BE2C (cell line): ENCODE results near the gene BICDL2.

ENCODE experiments used
- DNase-seq: peaks from one replicate; pipeline ENCODE4 v3.0.0-alpha.2; 2020
- H3K27me3 ChIP-seq: fragments of 250-450 bp; sonication (Bioruptor Pico); 2 replicates; pipeline ENCODE4 v1.5.1; 2020; ENCODE audit warnings: mild to moderate bottlenecking
- H3K36me3 ChIP-seq: fragments of 250-450 bp; sonication (Bioruptor Pico); 2 replicates; pipeline ENCODE4 v1.5.1; 2020; ENCODE audit warnings: mild to moderate bottlenecking
- H3K4me1 ChIP-seq: fragments of 250-450 bp; sonication (Bioruptor Pico); 2 replicates; pipeline ENCODE4 v1.5.1; 2020
- H3K4me3 ChIP-seq: 2 replicates; pipeline ENCODE4 v1.5.1; 2011; ENCODE audit warnings: low read depth, low read length
- H3K9me3 ChIP-seq: fragments of 250-450 bp; sonication (Bioruptor Pico); 2 replicates; pipeline ENCODE4 v1.5.1; 2020
- TF ChIP-seq, protein P1 (sequence below): IDR thresholded peaks from 2 replicates; pipeline ENCODE4 v1.5.1; 2012; ENCODE audit warnings: mild to moderate bottlenecking, low read depth, low read length

Gene BICDL2

GRCh38 chr16:2992383-2993081 lies 44.2 kb downstream of the BICDL2 start:
- TF ChIP-seq, protein P1, sequence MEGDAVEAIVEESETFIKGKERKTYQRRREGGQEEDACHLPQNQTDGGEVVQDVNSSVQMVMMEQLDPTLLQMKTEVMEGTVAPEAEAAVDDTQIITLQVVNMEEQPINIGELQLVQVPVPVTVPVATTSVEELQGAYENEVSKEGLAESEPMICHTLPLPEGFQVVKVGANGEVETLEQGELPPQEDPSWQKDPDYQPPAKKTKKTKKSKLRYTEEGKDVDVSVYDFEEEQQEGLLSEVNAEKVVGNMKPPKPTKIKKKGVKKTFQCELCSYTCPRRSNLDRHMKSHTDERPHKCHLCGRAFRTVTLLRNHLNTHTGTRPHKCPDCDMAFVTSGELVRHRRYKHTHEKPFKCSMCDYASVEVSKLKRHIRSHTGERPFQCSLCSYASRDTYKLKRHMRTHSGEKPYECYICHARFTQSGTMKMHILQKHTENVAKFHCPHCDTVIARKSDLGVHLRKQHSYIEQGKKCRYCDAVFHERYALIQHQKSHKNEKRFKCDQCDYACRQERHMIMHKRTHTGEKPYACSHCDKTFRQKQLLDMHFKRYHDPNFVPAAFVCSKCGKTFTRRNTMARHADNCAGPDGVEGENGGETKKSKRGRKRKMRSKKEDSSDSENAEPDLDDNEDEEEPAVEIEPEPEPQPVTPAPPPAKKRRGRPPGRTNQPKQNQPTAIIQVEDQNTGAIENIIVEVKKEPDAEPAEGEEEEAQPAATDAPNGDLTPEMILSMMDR: no peak
- Histone ChIP-seq H3K4me3 (no peak overlapping the region), H3K27me3 (no peaks in the 10 kb centered on the region), H3K4me1 (0 out of 2 replicates have a peak, but pooled peaks cover 5% of the 10 kb centered on the region), H3K36me3 (no peaks in the 10 kb centered on the region), H3K9me3 (no peaks in the 10 kb centered on the region)
- DNase-seq: no peak

GRCh38 chr16:2991566-2992261 lies 45.0 kb downstream of the BICDL2 start:
- H3K4me3 ChIP-seq: no peak overlapping the region
- no peaks in the 10 kb centered on the region for H3K9me3 ChIP-seq
- no peak for DNase-seq
- H3K36me3 ChIP-seq: no peaks in the 10 kb centered on the region
- H3K27me3 ChIP-seq: no peaks in the 10 kb centered on the region
- TF ChIP-seq, protein P1: no peak
- 0 out of 2 replicates have a peak, but pooled peaks cover 6% of the 10 kb centered on the region for H3K4me1 ChIP-seq

DNA sequence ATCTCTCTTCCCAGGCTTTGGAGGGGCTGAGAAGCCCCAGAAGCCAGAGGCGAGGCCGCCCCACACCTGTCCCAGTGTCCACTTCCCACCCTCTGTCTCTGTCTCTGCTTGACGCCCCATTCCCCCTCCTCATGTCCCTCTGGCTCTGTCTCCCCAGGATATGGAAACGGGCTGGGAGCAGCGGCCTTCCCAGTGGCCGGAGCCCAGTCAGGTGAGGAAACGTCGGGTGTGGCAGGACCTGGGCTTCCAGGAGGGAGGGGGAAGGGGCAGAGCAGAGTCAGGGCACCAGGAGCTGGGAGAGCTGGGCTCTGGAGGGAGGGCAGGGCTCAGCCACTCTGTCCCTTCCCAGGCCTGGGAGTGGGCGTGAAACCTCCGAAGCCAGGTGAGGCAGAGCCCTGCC lies 45.9 kb downstream of the BICDL2 start:
- DNase-seq: no peak
- TF ChIP-seq, protein P1: no peak
- Histone ChIP-seq H3K36me3 (no peaks in the 10 kb centered on the region), H3K27me3 (no peaks in the 10 kb centered on the region), H3K9me3 (no peaks in the 10 kb centered on the region), H3K4me1 (0 out of 2 replicates have a peak, but pooled peaks cover 6% of the 10 kb centered on the region), H3K4me3 (no peak overlapping the region)

DNA sequence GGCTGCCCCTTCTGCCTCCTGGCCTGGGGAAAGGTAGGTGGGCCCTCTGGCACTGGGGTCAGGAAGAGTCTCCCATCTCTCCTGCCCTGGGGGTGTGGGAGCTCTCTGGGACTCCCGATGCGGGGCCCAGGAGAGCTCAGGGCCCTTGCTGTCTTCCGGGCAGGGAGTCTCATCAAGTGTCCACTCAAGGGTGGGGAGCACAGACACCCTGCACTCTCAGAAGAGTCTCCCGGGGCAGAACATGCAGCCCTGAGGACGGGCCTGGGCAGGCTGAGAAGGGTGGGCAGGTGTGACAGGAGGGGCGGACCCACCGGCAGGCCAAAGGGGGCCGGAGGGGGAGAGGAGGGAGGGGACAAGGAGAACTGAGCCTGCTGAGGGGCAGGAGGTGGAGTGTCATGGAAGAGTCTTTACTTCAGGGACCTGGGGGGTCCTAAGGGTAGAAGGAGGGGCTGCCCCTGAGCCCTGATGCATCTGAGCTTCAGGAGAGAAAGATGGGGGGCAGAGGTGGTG lies 48.1 kb downstream of the BICDL2 start:
- no peaks in the 10 kb centered on the region for H3K9me3 ChIP-seq
- no peak overlapping the region for H3K4me3 ChIP-seq
- H3K36me3 ChIP-seq: no peaks in the 10 kb centered on the region
- H3K27me3 ChIP-seq: no peaks in the 10 kb centered on the region
- H3K4me1 ChIP-seq: 0 out of 2 replicates have a peak, but pooled peaks cover 6% of the 10 kb centered on the region
- TF ChIP-seq, protein P1: no peak
- DNase-seq: no peak

DNA sequence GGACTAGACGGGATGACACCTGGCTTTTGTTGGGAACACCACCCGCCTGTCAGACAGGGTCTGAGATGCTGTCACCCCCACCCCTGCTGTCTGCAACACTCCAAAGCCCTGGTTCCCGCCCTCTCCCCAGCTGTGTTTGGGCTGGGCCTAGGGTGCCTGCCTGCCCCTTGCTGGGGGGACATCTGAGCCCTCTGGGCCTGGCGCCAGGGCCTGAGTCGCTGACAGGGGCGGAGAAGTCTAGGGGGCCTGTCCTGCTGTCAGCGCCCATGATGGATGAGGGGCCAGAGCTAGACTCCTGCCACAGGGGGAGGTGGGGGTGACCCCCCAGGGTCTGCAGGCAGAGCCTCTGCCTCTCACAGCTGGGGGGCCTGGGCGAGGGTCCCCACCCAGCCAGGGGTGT lies 48.9 kb downstream of the BICDL2 start:
- Histone ChIP-seq H3K4me1 (0 out of 2 replicates have a peak, but pooled peaks cover 6% of the 10 kb centered on the region), H3K27me3 (no peaks in the 10 kb centered on the region), H3K9me3 (no peaks in the 10 kb centered on the region), H3K36me3 (no peaks in the 10 kb centered on the region), H3K4me3 (no peak overlapping the region)
- no peak for DNase-seq
- TF ChIP-seq, protein P1: no peak

DNA sequence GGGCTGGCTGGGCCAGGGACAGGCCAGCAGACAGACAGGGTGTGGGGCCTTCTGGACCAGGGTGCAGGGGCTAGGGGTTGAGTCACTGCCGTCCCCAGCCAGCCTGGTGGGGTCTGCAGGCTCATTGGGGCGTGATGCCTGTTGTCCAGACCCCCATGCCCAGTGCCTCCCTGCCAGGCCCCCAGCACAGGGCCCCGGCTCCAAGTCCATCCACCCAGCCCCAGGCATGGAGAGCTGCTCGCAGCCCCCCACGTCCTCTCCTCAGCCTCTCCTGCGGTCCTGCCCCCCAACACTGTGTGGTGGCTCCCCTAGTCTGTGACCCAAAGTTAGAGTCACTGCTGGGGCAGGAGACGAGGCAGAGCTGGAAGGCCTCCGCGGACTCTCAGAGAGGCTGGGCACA lies 49.5 kb downstream of the BICDL2 start:
- DNase-seq: no peak
- Histone ChIP-seq H3K4me3 (no peak overlapping the region), H3K4me1 (0 out of 2 replicates have a peak, but pooled peaks cover 6% of the 10 kb centered on the region), H3K27me3 (no peaks in the 10 kb centered on the region), H3K9me3 (no peaks in the 10 kb centered on the region), H3K36me3 (no peaks in the 10 kb centered on the region)
- TF ChIP-seq, protein P1: no peak
